Esophagus muscularis mucosa (tissue), 4 donors: ENCODE data around the gene CCL1. TPM values are rescaled to one million over a fixed set of nuclear protein-coding genes. Genes with fewer than 3 reads are reported as not detected.

Experiments used
- DNase-seq: peaks from one replicate; pipeline ENCODE4 v3.0.0-alpha.2; 2017; ENCODE audit errors: extremely low spot score
- H3K27ac ChIP-seq, 4 donors: fragments of 200-600 bp; sonication (generic); replicated peaks in 1 of 4; 1 replicate in 3 of 4; 2 replicates in 1 of 4; pipeline ENCODE4 v1.5.1; 2016 to 2019; ENCODE audit warnings: mild to moderate bottlenecking in 1 of 4
- H3K27me3 ChIP-seq, 4 donors: fragments of 200-600 bp; sonication (generic); one replicate each; pipeline versions ENCODE4 v1.5.1 to v1.6.0; 2016 to 2019
- H3K36me3 ChIP-seq, 4 donors: fragments of 200-600 bp; sonication (generic); one replicate each; pipeline ENCODE4 v1.5.1; 2016 to 2019
- H3K4me1 ChIP-seq, 4 donors: fragments of 200-600 bp; sonication (generic); one replicate each; pipeline ENCODE4 v1.5.1; 2016 to 2019
- H3K4me3 ChIP-seq, 4 donors: fragments of 200-600 bp; sonication (generic); 1 replicate in 2 of 4; 2 replicates in 2 of 4; pipeline ENCODE4 v1.5.1; 2016 to 2019; ENCODE audit warnings: mild to moderate bottlenecking in 4 of 4, moderate library complexity in 1 of 4
- H3K9me3 ChIP-seq, 4 donors: fragments of 200-600 bp; sonication (generic); 1 replicate in 3 of 4; 2 replicates in 1 of 4; pipeline ENCODE4 v1.5.1; 2016 to 2019
- CTCF ChIP-seq, 3 experiments: fragments of 200-600 bp in 2 of 3; fragments of 450-650 bp in 1 of 3; sonication (generic) in 2 of 3; IDR thresholded peaks; one replicate each; pipeline ENCODE4 v1.5.1; 2017 to 2019; ENCODE audit warnings: antibody characterized with exemption in 3 of 3, mild to moderate bottlenecking in 2 of 3, moderate library complexity in 1 of 3
- EP300 ChIP-seq: sonication (generic); formaldehyde crosslinking; IDR thresholded peaks from one replicate; pipeline ENCODE4 v1.6.1; 2017; ENCODE audit warnings: antibody characterized with exemption
- POLR2A ChIP-seq: fragments of 450-650 bp; IDR thresholded peaks from one replicate; pipeline ENCODE4 v1.6.1; 2017; ENCODE audit warnings: antibody characterized with exemption, moderate library complexity, mild to moderate bottlenecking, low read depth
- POLR2AphosphoS5 ChIP-seq, 2 donors: sonication (generic); formaldehyde crosslinking; IDR thresholded peaks; one replicate each; pipeline ENCODE4 v1.6.1; 2017; ENCODE audit warnings: antibody characterized with exemption in 2 of 2
- WGBS: methylation state at CpG from one replicate; pipeline ENCODE4 v1.1.5; 2018; 5-methylcytosine and 5-hydroxymethylcytosine counted together
- intact Hi-C: fragments of 100-400 bp; cut with DNase I; formaldehyde crosslinking; loops from one replicate; pipeline ENCODE4 v1.15.1; 2023
- total RNA-seq, 4 donors: library from RNA; depleted of rRNA; stranded (reverse); fragments of >200 nt; gene quantifications; one replicate each; pipeline versions ENCODE4 v1.1.0 to v1.2.1, GENCODE V29; 2016

Gene CCL1
- total RNA-seq, 4 donors from 2014 or later = not detected

- 68% methylated on average over 4 of the region's 4 CpGs for WGBS
- DNase-seq = peak; percentile 72
- Histone ChIP-seq H3K9me3 (no peaks in the 10 kb centered on the region), H3K27me3 (peaks cover 0 to 29% (median 0%) of the 10 kb centered on the region in 4 donors), H3K36me3 (no peaks in the 10 kb centered on the region), H3K27ac (no peak overlapping the region), H3K4me1 (no peaks in the 10 kb centered on the region), H3K4me3 (no peak overlapping the region)
- intact Hi-C loops = no loop called here
- no peak for TF ChIP-seq POLR2AphosphoS5 (IDR thresholded peaks at IDR 0.05)
- no peak for TF ChIP-seq CTCF (IDR thresholded peaks at IDR 0.05)
- TF ChIP-seq EP300 = no peak
Observed at GRCh38 chr17:34366529-34367107, 3.6 kb upstream of the CCL1 start.

GRCh38 chr17:34366010-34366409 is 3.0 kb upstream of the CCL1 start:
- intact Hi-C loops = no loop called here
- Histone ChIP-seq H3K4me3 (no peak overlapping the region), H3K27ac (no peak overlapping the region), H3K27me3 (peaks cover 0 to 29% (median 0%) of the 10 kb centered on the region in 4 donors), H3K36me3 (no peaks in the 10 kb centered on the region), H3K9me3 (no peaks in the 10 kb centered on the region), H3K4me1 (peaks cover 0 to 3% (median 1%) of the 10 kb centered on the region in 4 donors)
- DNase-seq = peak; percentile 70
- TF ChIP-seq POLR2A (no peak), CTCF (IDR thresholded peaks at IDR 0.05) (no peak), POLR2AphosphoS5 (IDR thresholded peaks at IDR 0.05) (no peak), EP300 (no peak)
- WGBS = 0% methylated on average over 1 of the region's 1 CpG

- Histone ChIP-seq H3K36me3 (no peaks in the 10 kb centered on the region), H3K9me3 (no peaks in the 10 kb centered on the region), H3K27ac (no peak overlapping the region), H3K4me1 (peaks cover 0 to 8% (median 2%) of the 10 kb centered on the region in 4 donors), H3K27me3 (peaks cover 0 to 29% (median 0%) of the 10 kb centered on the region in 4 donors), H3K4me3 (no peak overlapping the region)
- intact Hi-C loops = no loop called here
- DNase-seq = peak; percentile 24
- TF ChIP-seq POLR2A = no peak
- TF ChIP-seq CTCF (IDR thresholded peaks at IDR 0.05) = no peak
- no peak for TF ChIP-seq POLR2AphosphoS5 (IDR thresholded peaks at IDR 0.05)
- TF ChIP-seq EP300 = no peak
- 68% methylated on average over 2 of the region's 2 CpGs for WGBS
Observed at GRCh38 chr17:34365340-34365739, 2.3 kb upstream of the CCL1 start.

- Histone ChIP-seq H3K4me1 (peaks cover 0 to 8% (median 2%) of the 10 kb centered on the region in 4 donors), H3K27me3 (peaks cover 0 to 29% (median 0%) of the 10 kb centered on the region in 4 donors), H3K27ac (no peak overlapping the region), H3K9me3 (no peaks in the 10 kb centered on the region), H3K36me3 (no peaks in the 10 kb centered on the region), H3K4me3 (no peak overlapping the region)
- WGBS = no CpG with 5 or more reads among the region's 2 CpGs
- intact Hi-C loops = no loop called here
- no peak for TF ChIP-seq EP300
- no peak for TF ChIP-seq POLR2A
- no peak for TF ChIP-seq POLR2AphosphoS5 (IDR thresholded peaks at IDR 0.05)
- peak; percentile 37 for DNase-seq
Observed at GRCh38 chr17:34364751-34365150, 1.7 kb upstream of the CCL1 start.

- Histone ChIP-seq H3K4me3 (no peak overlapping the region), H3K27ac (no peak overlapping the region), H3K4me1 (peaks cover 0 to 8% (median 2%) of the 10 kb centered on the region in 4 donors), H3K36me3 (no peaks in the 10 kb centered on the region), H3K9me3 (no peaks in the 10 kb centered on the region), H3K27me3 (peaks cover 0 to 29% (median 0%) of the 10 kb centered on the region in 4 donors)
- peak; percentile 95 for DNase-seq
- 23% methylated on average over 8 of the region's 8 CpGs for WGBS
- peak in 2 of 3 experiments; percentile 99 to 100 for TF ChIP-seq CTCF (IDR thresholded peaks at IDR 0.05)
- TF ChIP-seq POLR2AphosphoS5 (IDR thresholded peaks at IDR 0.05) = peak; percentile 34 to 79
- no peak for TF ChIP-seq EP300
- intact Hi-C loops = loop anchor here (1.0 kb wide), 2 partner anchors 55 to 162 kb away; no protein-coding TSS in a partner anchor
Observed at GRCh38 chr17:34361478-34362061, 1.5 kb downstream of the CCL1 start.
